WTC11 (cell line): ENCODE results near the gene WNT9B.

ENCODE experiments used
- ETV6 ChIP-seq: sonication (generic); formaldehyde crosslinking; IDR thresholded peaks from 2 replicates; pipeline ENCODE4 v1.8.1; 2022; ENCODE audit warnings: mild to moderate bottlenecking, missing genetic modification reagents
- FOXP1 ChIP-seq: sonication (generic); formaldehyde crosslinking; IDR thresholded peaks from 2 replicates; pipeline ENCODE4 v1.8.0; 2022; ENCODE audit warnings: missing genetic modification reagents, mild to moderate bottlenecking, moderate library complexity, borderline replicate concordance
- ZNF219 ChIP-seq: sonication (generic); formaldehyde crosslinking; IDR thresholded peaks from 2 replicates; pipeline ENCODE4 v1.8.0; 2023; ENCODE audit warnings: missing genetic modification reagents, mild to moderate bottlenecking, borderline replicate concordance
- TF ChIP-seq, protein P1 (sequence below): fragments of 200-600 bp; IDR thresholded peaks from 2 replicates; pipeline ENCODE4 v1.8.0; 2022; ENCODE audit warnings: antibody characterized with exemption

DNA sequence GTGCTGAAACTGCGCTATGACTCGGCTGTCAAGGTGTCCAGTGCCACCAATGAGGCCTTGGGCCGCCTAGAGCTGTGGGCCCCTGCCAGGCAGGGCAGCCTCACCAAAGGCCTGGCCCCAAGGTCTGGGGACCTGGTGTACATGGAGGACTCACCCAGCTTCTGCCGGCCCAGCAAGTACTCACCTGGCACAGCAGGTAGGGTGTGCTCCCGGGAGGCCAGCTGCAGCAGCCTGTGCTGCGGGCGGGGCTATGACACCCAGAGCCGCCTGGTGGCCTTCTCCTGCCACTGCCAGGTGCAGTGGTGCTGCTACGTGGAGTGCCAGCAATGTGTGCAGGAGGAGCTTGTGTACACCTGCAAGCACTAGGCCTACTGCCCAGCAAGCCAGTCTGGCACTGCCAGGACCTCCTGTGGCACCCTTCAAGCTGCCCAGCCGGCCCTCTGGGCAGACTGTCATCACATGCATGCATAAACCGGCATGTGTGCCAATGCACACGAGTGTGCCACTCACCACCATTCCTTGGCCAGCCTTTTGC, 25.0 kb downstream of the WNT9B start:
- TF ChIP-seq, protein P1, sequence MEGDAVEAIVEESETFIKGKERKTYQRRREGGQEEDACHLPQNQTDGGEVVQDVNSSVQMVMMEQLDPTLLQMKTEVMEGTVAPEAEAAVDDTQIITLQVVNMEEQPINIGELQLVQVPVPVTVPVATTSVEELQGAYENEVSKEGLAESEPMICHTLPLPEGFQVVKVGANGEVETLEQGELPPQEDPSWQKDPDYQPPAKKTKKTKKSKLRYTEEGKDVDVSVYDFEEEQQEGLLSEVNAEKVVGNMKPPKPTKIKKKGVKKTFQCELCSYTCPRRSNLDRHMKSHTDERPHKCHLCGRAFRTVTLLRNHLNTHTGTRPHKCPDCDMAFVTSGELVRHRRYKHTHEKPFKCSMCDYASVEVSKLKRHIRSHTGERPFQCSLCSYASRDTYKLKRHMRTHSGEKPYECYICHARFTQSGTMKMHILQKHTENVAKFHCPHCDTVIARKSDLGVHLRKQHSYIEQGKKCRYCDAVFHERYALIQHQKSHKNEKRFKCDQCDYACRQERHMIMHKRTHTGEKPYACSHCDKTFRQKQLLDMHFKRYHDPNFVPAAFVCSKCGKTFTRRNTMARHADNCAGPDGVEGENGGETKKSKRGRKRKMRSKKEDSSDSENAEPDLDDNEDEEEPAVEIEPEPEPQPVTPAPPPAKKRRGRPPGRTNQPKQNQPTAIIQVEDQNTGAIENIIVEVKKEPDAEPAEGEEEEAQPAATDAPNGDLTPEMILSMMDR = peak; percentile 43; the same call in 1 of the 2 replicates
- peak; percentile 42; the same call in 1 of the 2 replicates for TF ChIP-seq FOXP1
- TF ChIP-seq ZNF219 (CRISPR knock-in tag) = no peak
- no peak for TF ChIP-seq ETV6 (CRISPR knock-in tag)
